Natural killer cell (primary cell): ENCODE results near the gene FRAS1. TPM values are rescaled to one million over a fixed set of nuclear protein-coding genes. Genes with fewer than 3 reads are reported as not detected.
"Not testable (repeated sequence)": the region's sequence is repeated elsewhere in the genome, so short reads cannot be mapped to it uniquely, and the experiment has no call there.

ENCODE experiments used
- ATAC-seq, 3 donors: fragments of 150-1000 bp in 2 of 3; fragments of 200-7000 bp in 1 of 3; cut with Tn5 transposase; 1 replicate in 1 of 3; 2 replicates in 2 of 3; pipeline ENCODE4 v1.10.0; 2021; ENCODE audit warnings: mild to moderate bottlenecking in 2 of 3, moderate library complexity in 2 of 3
- DNase-seq, 2 donors: peaks; one replicate each; pipeline versions ENCODE4 v3.0.0 to v3.0.0-alpha.2; 2013 to 2021; ENCODE audit warnings: mixed read lengths in 1 of 2
- H3K27ac ChIP-seq: one replicate; pipeline ENCODE4 v1.5.1; 2013; ENCODE audit warnings: mild to moderate bottlenecking, low read length
- H3K27me3 ChIP-seq: one replicate; pipeline ENCODE4 v1.6.1; 2013; ENCODE audit warnings: low read length; ENCODE audit not compliant: control insufficient read depth, insufficient read depth
- H3K36me3 ChIP-seq: one replicate; pipeline ENCODE4 v1.6.1; 2013; ENCODE audit warnings: low read length; ENCODE audit not compliant: control insufficient read depth, insufficient read depth
- H3K4me1 ChIP-seq: one replicate; pipeline ENCODE4 v1.6.1; 2013; ENCODE audit warnings: low read length; ENCODE audit not compliant: control insufficient read depth, insufficient read depth
- H3K4me3 ChIP-seq: one replicate; pipeline ENCODE4 v1.5.1; 2013; ENCODE audit warnings: low read length
- H3K9me3 ChIP-seq: one replicate; pipeline ENCODE4 v1.6.1; 2013; ENCODE audit warnings: low read length; ENCODE audit not compliant: control insufficient read depth, insufficient read depth
- H3K27ac Mint-ChIP-seq, 2 donors: one replicate each; pipeline ENCODE4 v1.8.0; 2022; ENCODE audit warnings: mild to moderate bottlenecking in 2 of 2, mixed read lengths in 2 of 2, moderate library complexity in 1 of 2
- H3K27me3 Mint-ChIP-seq, 2 donors: one replicate each; pipeline ENCODE4 v1.8.0; 2022; ENCODE audit warnings: low read depth in 2 of 2, mixed read lengths in 2 of 2
- H3K36me3 Mint-ChIP-seq: one replicate; pipeline ENCODE4 v1.8.0; 2022; ENCODE audit warnings: mixed read lengths
- H3K4me1 Mint-ChIP-seq, 2 donors: one replicate each; pipeline ENCODE4 v1.8.0; 2022; ENCODE audit warnings: mixed read lengths in 2 of 2
- H3K4me3 Mint-ChIP-seq: one replicate; pipeline ENCODE4 v1.8.0; 2022; ENCODE audit warnings: mild to moderate bottlenecking, moderate library complexity, mixed read lengths
- H3K9me3 Mint-ChIP-seq, 2 donors: one replicate each; pipeline ENCODE4 v1.8.0; 2022; ENCODE audit warnings: mixed read lengths in 2 of 2
- CTCF ChIP-seq: fragments of 200-600 bp; IDR thresholded peaks from one replicate; pipeline ENCODE4 v1.8.0; 2022; ENCODE audit warnings: antibody characterized with exemption
- WGBS: methylation state at CpG from one replicate; pipeline ENCODE4 v1.1.7; 2013; ENCODE audit warnings: missing lambda C conversion rate; ENCODE audit not compliant: insufficient coverage; 5-methylcytosine and 5-hydroxymethylcytosine counted together
- intact Hi-C: fragments of 100-400 bp; cut with micrococcal nuclease; formaldehyde crosslinking; loops from one replicate; pipeline ENCODE4 v1.14.2; 2022
- total RNA-seq, 4 donors: library from RNA; stranded (reverse); fragments of 120-200 nt in 1 of 4; gene quantifications; one replicate each; pipeline versions ENCODE4 v1.2.3 to v1.2.4, GENCODE V29; 2013 to 2022

FRAS1 gene
- total RNA-seq, 3 donors from 2014 or later (not counting 1 experiment from before 2014, with no cell fraction given): 0.15 to 0.31 TPM; not detected in 1

- no peaks in the 10 kb centered on the region for H3K36me3 ChIP-seq
- Mint-ChIP-seq H3K27me3 (peaks cover 7 to 30% of the 10 kb centered on the region in 2 donors), H3K4me1 (no peaks in the 10 kb centered on the region), H3K9me3 (no peaks in the 10 kb centered on the region), H3K4me3 (no peak overlapping the region), H3K27ac (no peak overlapping the region), H3K36me3 (no peaks in the 10 kb centered on the region)
- no peaks in the 10 kb centered on the region for H3K9me3 ChIP-seq
- no peak for TF ChIP-seq CTCF
- H3K4me1 ChIP-seq: no peaks in the 10 kb centered on the region
- H3K27me3 ChIP-seq: no peaks in the 10 kb centered on the region
- no CpG with 5 or more reads among the region's 2 CpGs for WGBS
- ATAC-seq: no peak
- intact Hi-C loops: no loop called here
- no peak overlapping the region for H3K27ac ChIP-seq
- no peak for DNase-seq
- H3K4me3 ChIP-seq: no peak overlapping the region
Observed at GRCh38 chr4:78204176-78204575, 147.1 kb downstream of the FRAS1 start.

- no peak overlapping the region for H3K27ac Mint-ChIP-seq
- no peaks in the 10 kb centered on the region for H3K9me3 Mint-ChIP-seq
- H3K36me3 ChIP-seq: no peaks in the 10 kb centered on the region
- no peak overlapping the region for H3K27ac ChIP-seq
- H3K4me1 Mint-ChIP-seq: no peaks in the 10 kb centered on the region
- DNase-seq (no peak), ATAC-seq (no peak)
- no peak overlapping the region for H3K4me3 ChIP-seq
- WGBS: 78% methylated on average over 2 of the region's 2 CpGs
- no peaks in the 10 kb centered on the region for H3K4me1 ChIP-seq
- no peaks in the 10 kb centered on the region for H3K27me3 ChIP-seq
- no peaks in the 10 kb centered on the region for H3K9me3 ChIP-seq
- no peak overlapping the region for H3K4me3 Mint-ChIP-seq
- intact Hi-C loops: no loop called here
- TF ChIP-seq CTCF: no peak
- no peaks in the 10 kb centered on the region for H3K36me3 Mint-ChIP-seq
- H3K27me3 Mint-ChIP-seq: peaks cover 7 to 32% of the 10 kb centered on the region in 2 donors
Observed at GRCh38 chr4:78205591-78205990, 148.5 kb downstream of the FRAS1 start.

GRCh38 chr4:78207541-78207940 lies 150.4 kb downstream of the FRAS1 start:
- no peaks in the 10 kb centered on the region for H3K4me1 Mint-ChIP-seq
- H3K27ac Mint-ChIP-seq: no peak overlapping the region
- H3K9me3 ChIP-seq: no peaks in the 10 kb centered on the region
- H3K36me3 Mint-ChIP-seq: no peaks in the 10 kb centered on the region
- no peak overlapping the region for H3K27ac ChIP-seq
- no peaks in the 10 kb centered on the region for H3K36me3 ChIP-seq
- no peak for TF ChIP-seq CTCF
- H3K27me3 ChIP-seq: no peaks in the 10 kb centered on the region
- H3K9me3 Mint-ChIP-seq: no peaks in the 10 kb centered on the region
- H3K4me3 ChIP-seq: no peak overlapping the region
- WGBS: 90% methylated on average over 3 of the region's 3 CpGs
- intact Hi-C loops: no loop called here
- H3K4me3 Mint-ChIP-seq: no peak overlapping the region
- H3K27me3 Mint-ChIP-seq: peaks cover 7 to 32% of the 10 kb centered on the region in 2 donors
- no peaks in the 10 kb centered on the region for H3K4me1 ChIP-seq
- ATAC-seq (no peak), DNase-seq (no peak)

- Histone ChIP-seq H3K27ac (no peak overlapping the region), H3K4me3 (no peak overlapping the region), H3K27me3 (no peaks in the 10 kb centered on the region), H3K9me3 (no peaks in the 10 kb centered on the region), H3K36me3 (no peaks in the 10 kb centered on the region), H3K4me1 (no peaks in the 10 kb centered on the region)
- no peaks in the 10 kb centered on the region for H3K4me1 Mint-ChIP-seq
- no peak for ATAC-seq
- H3K36me3 Mint-ChIP-seq: no peaks in the 10 kb centered on the region
- no peak for DNase-seq
- peaks cover 11 to 29% of the 10 kb centered on the region in 2 donors for H3K27me3 Mint-ChIP-seq
- intact Hi-C loops: no loop called here
- no peaks in the 10 kb centered on the region for H3K9me3 Mint-ChIP-seq
- no peak overlapping the region for H3K4me3 Mint-ChIP-seq
- WGBS: 81% methylated on average over 6 of the region's 6 CpGs
- no peak overlapping the region for H3K27ac Mint-ChIP-seq
- no peak for TF ChIP-seq CTCF
Observed at GRCh38 chr4:78207951-78208350, 150.8 kb downstream of the FRAS1 start.

- H3K4me3 Mint-ChIP-seq, H3K27ac ChIP-seq, H3K9me3 Mint-ChIP-seq, DNase-seq, H3K4me1 ChIP-seq, H3K36me3 ChIP-seq, H3K4me3 ChIP-seq, intact Hi-C loops, H3K4me1 Mint-ChIP-seq, ATAC-seq, H3K27me3 ChIP-seq, H3K27ac Mint-ChIP-seq, H3K36me3 Mint-ChIP-seq, H3K9me3 ChIP-seq: not testable (repeated sequence)
- WGBS: 77% methylated on average over 2 of the region's 4 CpGs
- H3K27me3 Mint-ChIP-seq: peaks cover 11 to 26% of the 10 kb centered on the region in 2 donors
Observed at GRCh38 chr4:78208896-78209295, 151.8 kb downstream of the FRAS1 start.
